ENCODE measurements around the gene RNF224.

Gene RNF224

GRCh38 chr9:137275588-137276472, 48.5 kb downstream of the RNF224 start:
- no peak for DNase-seq

GRCh38 chr9:137276473-137277328, 49.4 kb downstream of the RNF224 start:
- peak; percentile 64 for DNase-seq

GRCh38 chr9:137277329-137278041, 50.2 kb downstream of the RNF224 start, which contains the start of gene TOR4A:
Gene TOR4A, plus strand, starts transcription at chr9:137277726. Its CDS starts 964 bp downstream, at chr9:137278690.
- peak; percentile 95 for DNase-seq

GRCh38 chr9:137278061-137278701, 50.9 kb downstream of the RNF224 start:
- peak; percentile 34 for DNase-seq

Data from EL (cell line).